HL-60/S4 treated with retinoic acid at 250 ng/mL for 4 days and 3 days (cell line): ENCODE results near the gene AKR1C3.
"Not testable (repeated sequence)": the region's sequence is repeated elsewhere in the genome, so short reads cannot be mapped to it uniquely, and the experiment has no call there.

Experiments used
- in situ Hi-C: fragments of 300-500 bp; cut with MboI; formaldehyde crosslinking; loops from 2 replicates; pipeline ENCODE4 v1.7.0; 2022; ENCODE audit warnings: low sequenced_read_pairs

AKR1C3 gene

GRCh38 chr10:5088703-5089261 is 5.4 kb upstream of the AKR1C3 start:
- in situ Hi-C loops: no loop called here

GRCh38 chr10:5089865-5090264 is 4.3 kb upstream of the AKR1C3 start:
- in situ Hi-C loops: no loop called here

- in situ Hi-C loops: no loop called here
Measured at GRCh38 chr10:5090551-5090950, 3.7 kb upstream of the AKR1C3 start.

GRCh38 chr10:5091196-5091595 is 3.0 kb upstream of the AKR1C3 start:
- in situ Hi-C loops: no loop called here

- in situ Hi-C loops: no loop called here
Measured at GRCh38 chr10:5092375-5092774, 1.8 kb upstream of the AKR1C3 start.

DNA sequence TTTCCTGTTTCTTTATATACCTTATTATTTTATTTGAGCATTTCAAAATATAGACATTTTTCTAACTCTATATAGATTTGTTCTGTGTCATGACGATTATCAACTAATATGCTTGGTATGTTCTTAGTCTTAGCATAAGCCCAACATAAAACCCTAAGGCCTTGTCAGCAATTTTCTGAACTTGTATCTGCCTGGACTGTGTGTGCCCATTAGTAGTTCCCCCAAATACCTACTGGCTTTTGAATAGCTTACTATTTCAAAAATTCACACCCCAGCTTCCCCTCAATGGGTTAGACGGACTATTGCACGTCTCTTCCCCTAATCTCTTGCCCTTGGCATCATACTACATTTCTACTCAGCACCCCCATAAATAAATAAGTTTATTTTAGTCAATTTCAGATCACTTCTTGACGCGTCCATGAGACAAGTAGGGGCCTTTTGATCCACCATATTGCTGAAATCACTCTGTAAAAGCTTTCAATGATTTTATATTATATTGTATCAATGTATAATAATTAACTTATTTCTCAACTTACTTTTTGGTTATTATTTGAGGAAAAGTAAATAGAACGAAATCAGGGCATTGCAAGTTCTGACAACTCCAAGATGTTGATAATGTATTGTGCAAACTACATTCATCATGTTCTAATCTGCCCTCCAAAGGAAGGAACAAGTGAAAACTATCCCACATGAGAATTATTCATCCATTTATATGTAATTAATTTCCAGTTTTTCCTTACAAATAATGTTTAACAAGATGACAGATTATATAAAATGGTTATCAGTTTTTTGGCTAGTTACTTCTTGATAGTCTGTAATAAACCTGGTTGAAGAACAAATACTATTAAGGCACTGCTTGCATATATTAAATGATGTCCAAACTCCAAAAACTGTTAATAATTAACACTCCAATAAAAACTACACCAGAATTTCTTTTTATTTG is 1.1 kb upstream of the AKR1C3 start:
- in situ Hi-C loops: no loop called here

GRCh38 chr10:5095687-5096086 is 1.5 kb downstream of the AKR1C3 start:
- in situ Hi-C loops: no loop called here

- in situ Hi-C loops: no loop called here
Measured at GRCh38 chr10:5096108-5096507, 1.9 kb downstream of the AKR1C3 start.

DNA sequence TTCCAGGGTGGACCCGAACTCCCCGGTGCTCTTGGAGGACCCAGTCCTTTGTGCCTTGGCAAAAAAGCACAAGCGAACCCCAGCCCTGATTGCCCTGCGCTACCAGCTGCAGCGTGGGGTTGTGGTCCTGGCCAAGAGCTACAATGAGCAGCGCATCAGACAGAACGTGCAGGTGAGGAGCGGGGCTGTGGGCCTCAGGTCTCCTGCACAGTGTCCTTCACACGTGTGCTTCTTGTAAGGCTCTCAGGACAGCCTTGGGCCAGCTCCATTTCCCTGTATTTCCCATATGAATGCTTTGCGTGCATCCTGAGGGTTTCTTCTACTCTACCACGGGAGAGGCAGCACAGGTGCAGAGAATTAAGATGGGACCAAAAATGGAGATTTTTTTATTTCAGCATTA is 8.3 kb downstream of the AKR1C3 start:
- in situ Hi-C loops: not testable (repeated sequence)

GRCh38 chr10:5103481-5103880 is 9.3 kb downstream of the AKR1C3 start:
- in situ Hi-C loops: no loop called here

GRCh38 chr10:5105626-5106025 is 11.4 kb downstream of the AKR1C3 start:
- in situ Hi-C loops: no loop called here

- in situ Hi-C loops: no loop called here
Measured at GRCh38 chr10:5106553-5106952, 12.3 kb downstream of the AKR1C3 start.

DNA sequence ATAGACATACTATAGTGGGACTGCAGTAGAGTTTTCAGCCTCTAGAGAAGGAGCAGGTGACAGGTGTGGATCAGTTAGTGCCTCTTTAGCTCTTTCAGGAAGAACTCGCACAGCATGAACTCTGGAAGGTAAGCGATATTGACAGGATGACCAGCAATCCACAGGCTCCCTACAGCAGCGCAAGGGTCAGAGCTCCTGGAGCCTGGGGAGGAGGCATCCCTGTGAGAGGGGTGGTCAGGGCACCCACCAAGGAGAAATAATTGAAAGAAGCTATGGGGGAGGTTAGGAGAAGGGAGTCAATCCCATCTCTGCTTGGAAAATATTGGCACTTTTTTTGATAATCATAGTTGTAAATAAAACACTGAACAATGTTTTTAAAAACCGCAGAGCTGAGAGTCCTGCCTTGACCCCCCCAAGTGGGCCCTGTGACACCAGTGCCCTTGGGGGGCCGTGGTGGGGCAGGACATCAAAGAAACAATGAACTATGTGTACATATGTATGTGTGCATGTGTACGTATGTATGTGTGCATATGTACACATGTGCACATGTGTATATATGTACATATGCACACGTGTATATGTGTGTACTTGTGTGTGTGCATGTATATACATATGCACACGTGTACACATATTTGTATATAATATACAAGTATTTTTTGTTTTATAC is 13.8 kb downstream of the AKR1C3 start:
- in situ Hi-C loops: no loop called here

DNA sequence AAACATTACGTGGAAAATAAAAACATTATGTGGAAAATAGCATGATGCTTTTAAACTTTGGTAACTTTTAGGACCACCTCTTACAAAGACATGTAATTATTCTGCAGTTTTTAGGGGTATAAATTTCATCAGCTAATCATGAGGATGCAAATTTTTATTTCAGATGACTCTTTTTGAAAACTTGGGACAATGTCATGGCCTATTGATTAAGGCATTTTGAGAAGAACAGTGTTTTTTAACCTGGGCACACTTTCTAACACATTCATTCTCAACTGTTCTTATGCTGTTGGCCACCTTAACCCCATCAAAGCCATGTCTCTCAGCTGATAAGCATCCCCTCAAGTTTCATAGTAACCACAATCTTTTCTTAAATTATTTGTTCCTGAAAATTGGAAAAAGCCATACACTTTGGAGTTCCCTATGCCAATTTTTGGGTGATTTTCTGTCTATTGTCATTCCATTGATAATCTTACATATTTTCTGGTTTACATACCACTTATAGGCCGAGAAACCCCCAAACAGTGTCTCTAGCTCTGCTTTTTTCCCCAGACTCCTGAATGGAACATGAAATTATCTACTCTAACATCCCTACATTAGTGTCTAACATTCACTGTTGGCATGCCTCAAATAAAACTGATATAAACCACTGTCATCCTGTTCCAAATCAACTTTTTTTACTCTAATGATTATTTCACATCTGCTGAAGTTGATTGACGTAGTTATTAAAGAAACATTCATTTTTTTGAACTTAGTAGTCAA is 14.6 kb downstream of the AKR1C3 start:
- in situ Hi-C loops: no loop called here

GRCh38 chr10:5109861-5110260 is 15.6 kb downstream of the AKR1C3 start:
- in situ Hi-C loops: not testable (repeated sequence)

GRCh38 chr10:5116621-5117020 is 22.4 kb downstream of the AKR1C3 start:
- in situ Hi-C loops: no loop called here

GRCh38 chr10:5117026-5117425 is 22.8 kb downstream of the AKR1C3 start:
- in situ Hi-C loops: no loop called here

- in situ Hi-C loops: not testable (repeated sequence)
Measured at GRCh38 chr10:5119997-5120396, 25.8 kb downstream of the AKR1C3 start.

DNA sequence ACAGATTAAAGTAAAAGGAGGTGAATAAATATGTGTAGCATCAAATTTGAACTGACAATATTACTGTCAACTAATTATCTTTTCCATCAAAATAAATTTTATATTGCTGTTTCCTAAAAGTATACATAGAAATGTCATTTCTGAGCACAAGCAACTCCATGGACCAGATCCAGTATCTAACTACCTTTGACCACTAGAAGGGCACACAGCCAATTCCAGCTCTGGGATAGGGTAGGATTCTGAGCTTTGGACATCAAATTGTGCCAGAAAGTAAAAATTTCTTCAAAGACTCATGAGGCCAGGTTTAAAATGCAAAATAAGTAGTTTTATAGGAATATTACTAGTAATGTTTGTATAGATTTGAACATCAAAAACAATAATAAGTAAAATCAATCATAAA is 29.7 kb downstream of the AKR1C3 start:
- in situ Hi-C loops: no loop called here

GRCh38 chr10:5125315-5126044 is 31.3 kb downstream of the AKR1C3 start:
- in situ Hi-C loops: no loop called here
